ENCODE measurements around the gene CPXM1. TPM values are rescaled to one million over a fixed set of nuclear protein-coding genes. Genes with fewer than 3 reads are reported as not detected.

CPXM1 gene
- polyA plus RNA-seq, 1 donor (not counting 4 experiments of a cell fraction or from before 2014, with no cell fraction given), result not detected

DNA sequence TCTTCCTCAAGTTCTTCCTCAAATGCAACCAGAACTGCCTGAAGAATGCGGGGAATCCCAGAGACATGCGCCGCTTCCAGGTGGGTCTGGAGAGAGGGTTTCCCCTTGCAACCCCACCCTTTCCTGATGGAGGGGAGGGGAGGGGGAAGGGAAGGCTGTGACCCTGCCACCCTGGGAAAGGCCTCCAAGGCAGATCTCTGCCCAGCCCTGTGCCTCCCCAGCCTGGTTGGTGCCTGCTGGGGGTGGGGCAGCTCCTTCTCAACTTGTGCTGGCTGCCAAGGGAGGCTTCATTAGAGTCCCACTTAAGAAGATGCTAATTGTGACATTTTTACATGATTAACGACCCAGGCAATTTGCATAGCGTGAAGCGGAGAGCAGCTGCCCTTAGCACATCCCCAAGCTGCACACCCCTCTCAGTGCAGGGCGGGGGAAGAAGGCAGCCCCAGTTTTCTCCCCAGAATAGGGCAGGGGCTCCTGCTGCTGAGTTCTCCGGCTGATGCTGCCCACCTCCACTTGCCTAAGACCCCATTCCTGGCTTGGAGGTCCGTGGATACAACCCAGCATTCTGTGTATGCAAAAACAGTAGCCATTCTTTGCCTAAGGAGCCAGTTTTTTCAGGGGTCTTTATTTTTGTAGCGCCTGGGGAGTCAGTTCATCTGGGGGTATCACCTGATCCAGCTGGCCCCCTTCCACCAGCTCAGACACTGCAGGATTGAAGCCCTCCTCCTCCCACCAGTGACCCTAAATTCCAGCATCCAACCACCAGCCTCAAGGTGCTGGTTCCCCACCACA is 51.7 kb downstream of the CPXM1 start:
- no peaks in the 10 kb centered on the region for H3K9me3 ChIP-seq (ENCODE audit: control insufficient read depth, low read depth, low read length)
- no peak overlapping the region for H2AFZ ChIP-seq (ENCODE audit: control insufficient read depth, low read length)
- H3K4me2 ChIP-seq (ENCODE audit: control insufficient read depth, extremely low read depth, insufficient read depth, low read depth, low read length), result no peak overlapping the region
- H3K79me2 ChIP-seq (ENCODE audit: control insufficient read depth, insufficient read depth, low read length), result no peaks in the 10 kb centered on the region
- FAIRE-seq, result no peak
- DNase-seq (ENCODE audit: low read depth, low spot score), result no peak
- no peak overlapping the region for H3K4me3 ChIP-seq (ENCODE audit: control insufficient read depth in 2 of 3, extremely low read depth in 1 of 3, insufficient read depth in 2 of 3, low read depth in 1 of 3, low read length in 3 of 3)
- dilution Hi-C loops (cut with MboI; ENCODE audit: extremely low pct_ligation_motif_present, low sequenced_read_pairs), result no loop called here
- no peaks in the 10 kb centered on the region for H3K36me3 ChIP-seq (ENCODE audit: control insufficient read depth in 2 of 2, extremely low read depth in 1 of 2, insufficient read depth in 2 of 2, low read length in 2 of 2)
- H3K9ac ChIP-seq (ENCODE audit: control insufficient read depth, extremely low read depth, insufficient read depth, low read length), result no peak overlapping the region
- TF ChIP-seq CTCF (optimal IDR thresholded peaks at IDR 0.05 in 1 of 3, IDR thresholded peaks at IDR 0.05 in 1 of 3, conservative IDR thresholded peaks at IDR 0.05 in 1 of 3; ENCODE audit: extremely low read depth in 1 of 3, insufficient read depth in 2 of 3, low read length in 3 of 3), result no peak
- TF ChIP-seq EZH2 (IDR thresholded peaks at IDR 0.05; ENCODE audit: low read length), result no peak
- H3K4me1 ChIP-seq (ENCODE audit: control insufficient read depth, extremely low read depth, insufficient read depth, low read length), result no peaks in the 10 kb centered on the region
- H3K27me3 ChIP-seq (ENCODE audit: control insufficient read depth, extremely low read depth, insufficient read depth, low read length), result peaks cover 67% of the 10 kb centered on the region
- H3K27ac ChIP-seq (ENCODE audit: control insufficient read depth, insufficient read depth, low read length), result no peak overlapping the region
- no peaks in the 10 kb centered on the region for H4K20me1 ChIP-seq (ENCODE audit: control insufficient read depth, extremely low read depth, insufficient read depth, low read length)
- H3K9me1 ChIP-seq (ENCODE audit: control insufficient read depth, extremely low read depth, insufficient read depth, low read length), result no peaks in the 10 kb centered on the region

DNA sequence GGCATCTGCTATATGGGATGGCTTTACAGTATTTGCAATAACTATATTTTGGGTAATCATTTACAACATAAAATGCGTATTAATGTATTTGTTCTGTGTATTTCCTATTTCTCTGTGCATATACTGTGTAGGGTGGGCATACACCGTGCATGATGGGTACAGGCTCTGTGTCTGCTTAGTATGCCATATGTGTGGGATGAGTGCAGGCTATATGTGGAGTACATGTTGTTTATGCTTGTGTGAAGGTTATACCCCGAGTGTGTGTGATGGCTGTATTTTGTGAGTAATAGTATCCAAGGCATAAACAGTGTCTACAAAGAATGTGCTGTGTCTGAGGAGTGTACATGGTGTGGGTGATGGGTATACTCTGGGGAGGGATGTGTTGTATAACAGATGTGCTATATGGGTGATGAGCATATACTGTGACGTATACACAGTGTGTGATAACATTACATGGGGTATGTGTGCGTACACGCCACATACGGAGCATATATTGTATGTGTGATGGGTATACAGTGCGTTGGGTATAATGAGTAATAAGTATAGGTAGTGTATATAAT is 52.7 kb downstream of the CPXM1 start:
- Histone ChIP-seq H3K27me3 (ENCODE audit: control insufficient read depth, extremely low read depth, insufficient read depth, low read length) (peaks cover 64% of the 10 kb centered on the region), H3K9ac (ENCODE audit: control insufficient read depth, extremely low read depth, insufficient read depth, low read length) (no peak overlapping the region), H3K27ac (ENCODE audit: control insufficient read depth, insufficient read depth, low read length) (no peak overlapping the region), H3K9me3 (ENCODE audit: control insufficient read depth, low read depth, low read length) (no peaks in the 10 kb centered on the region), H3K79me2 (ENCODE audit: control insufficient read depth, insufficient read depth, low read length) (no peaks in the 10 kb centered on the region), H3K4me3 (ENCODE audit: control insufficient read depth in 2 of 3, extremely low read depth in 1 of 3, insufficient read depth in 2 of 3, low read depth in 1 of 3, low read length in 3 of 3) (no peak overlapping the region), H3K4me2 (ENCODE audit: control insufficient read depth, extremely low read depth, insufficient read depth, low read depth, low read length) (no peak overlapping the region), H3K36me3 (ENCODE audit: control insufficient read depth in 2 of 2, extremely low read depth in 1 of 2, insufficient read depth in 2 of 2, low read length in 2 of 2) (no peaks in the 10 kb centered on the region), H4K20me1 (ENCODE audit: control insufficient read depth, extremely low read depth, insufficient read depth, low read length) (no peaks in the 10 kb centered on the region), H3K9me1 (ENCODE audit: control insufficient read depth, extremely low read depth, insufficient read depth, low read length) (no peaks in the 10 kb centered on the region), H3K4me1 (ENCODE audit: control insufficient read depth, extremely low read depth, insufficient read depth, low read length) (no peaks in the 10 kb centered on the region), H2AFZ (ENCODE audit: control insufficient read depth, low read length) (no peak overlapping the region)
- dilution Hi-C loops (cut with MboI; ENCODE audit: extremely low pct_ligation_motif_present, low sequenced_read_pairs), result no loop called here
- no peak for DNase-seq (ENCODE audit: low read depth, low spot score)
- no peak for FAIRE-seq
- no peak for TF ChIP-seq EZH2 (IDR thresholded peaks at IDR 0.05; ENCODE audit: low read length)
- no peak for TF ChIP-seq CTCF (optimal IDR thresholded peaks at IDR 0.05 in 1 of 3, IDR thresholded peaks at IDR 0.05 in 1 of 3, conservative IDR thresholded peaks at IDR 0.05 in 1 of 3; ENCODE audit: extremely low read depth in 1 of 3, insufficient read depth in 2 of 3, low read length in 3 of 3)

Measured in keratinocyte (primary cell).